GM06990 (cell line): ENCODE data around the gene YTHDF1.

ENCODE experiments used
- DNase-seq: peaks from one replicate; pipeline ENCODE4 v3.0.0-alpha.2; 2011; ENCODE audit not compliant: insufficient read length; ENCODE audit errors: extremely low read depth
- H3K27me3 ChIP-seq: replicated peaks from 2 replicates; pipeline ENCODE4 v1.6.0; 2011; ENCODE audit warnings: low read length; ENCODE audit not compliant: control insufficient read depth, insufficient read depth
- H3K36me3 ChIP-seq: 2 replicates; pipeline ENCODE4 v1.5.1; 2011; ENCODE audit warnings: low read length; ENCODE audit not compliant: control insufficient read depth, insufficient read depth
- H3K4me3 ChIP-seq: replicated peaks from 2 replicates; pipeline ENCODE4 v1.5.1; 2011; ENCODE audit warnings: low read depth, mild to moderate bottlenecking, control low read depth, low read length
- TF ChIP-seq, protein P1 (sequence below): IDR thresholded peaks from 2 replicates; pipeline ENCODE4 v1.5.1; 2011; ENCODE audit warnings: low read length, control low read depth, mild to moderate bottlenecking, inconsistent platforms; ENCODE audit not compliant: insufficient read depth, poor library complexity, severe bottlenecking

Gene YTHDF1

DNA sequence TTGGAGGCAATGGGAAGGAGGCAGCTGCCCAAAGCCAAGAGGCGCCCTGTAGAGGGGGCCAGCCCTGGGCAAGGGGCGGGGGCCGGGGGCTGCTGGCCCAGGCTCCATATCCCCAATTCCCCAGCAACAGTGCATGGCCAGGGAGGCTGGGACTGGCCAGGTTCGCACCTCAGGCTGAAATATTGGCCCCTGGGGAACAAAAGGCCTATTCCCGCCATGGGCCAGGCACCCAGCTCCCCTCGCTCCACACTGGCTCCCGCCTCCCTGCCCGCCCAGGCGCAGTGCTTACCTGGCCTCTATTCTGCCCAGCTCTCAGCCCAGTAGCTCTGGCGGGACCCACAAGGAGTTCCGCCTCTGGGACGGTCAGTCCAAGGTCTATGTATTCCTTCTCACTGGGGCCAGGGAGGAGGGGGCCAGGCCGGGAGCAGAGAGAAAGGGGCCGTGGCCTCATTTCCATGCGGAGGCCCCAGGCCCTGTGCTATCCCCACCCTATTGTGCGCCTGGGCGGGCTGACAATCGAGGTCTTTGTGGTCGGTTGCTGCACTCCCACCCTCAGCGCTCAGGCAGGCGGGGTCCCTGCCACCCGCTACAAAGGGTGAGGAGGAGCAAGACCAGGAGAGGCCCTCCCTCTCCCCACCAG lies 42.3 kb downstream of the YTHDF1 start:
- DNase-seq = no peak
- H3K27me3 ChIP-seq = peaks cover 2% of the 10 kb centered on the region; the same call in 1 of the 2 replicates
- TF ChIP-seq, protein P1, sequence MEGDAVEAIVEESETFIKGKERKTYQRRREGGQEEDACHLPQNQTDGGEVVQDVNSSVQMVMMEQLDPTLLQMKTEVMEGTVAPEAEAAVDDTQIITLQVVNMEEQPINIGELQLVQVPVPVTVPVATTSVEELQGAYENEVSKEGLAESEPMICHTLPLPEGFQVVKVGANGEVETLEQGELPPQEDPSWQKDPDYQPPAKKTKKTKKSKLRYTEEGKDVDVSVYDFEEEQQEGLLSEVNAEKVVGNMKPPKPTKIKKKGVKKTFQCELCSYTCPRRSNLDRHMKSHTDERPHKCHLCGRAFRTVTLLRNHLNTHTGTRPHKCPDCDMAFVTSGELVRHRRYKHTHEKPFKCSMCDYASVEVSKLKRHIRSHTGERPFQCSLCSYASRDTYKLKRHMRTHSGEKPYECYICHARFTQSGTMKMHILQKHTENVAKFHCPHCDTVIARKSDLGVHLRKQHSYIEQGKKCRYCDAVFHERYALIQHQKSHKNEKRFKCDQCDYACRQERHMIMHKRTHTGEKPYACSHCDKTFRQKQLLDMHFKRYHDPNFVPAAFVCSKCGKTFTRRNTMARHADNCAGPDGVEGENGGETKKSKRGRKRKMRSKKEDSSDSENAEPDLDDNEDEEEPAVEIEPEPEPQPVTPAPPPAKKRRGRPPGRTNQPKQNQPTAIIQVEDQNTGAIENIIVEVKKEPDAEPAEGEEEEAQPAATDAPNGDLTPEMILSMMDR = no peak
- H3K4me3 ChIP-seq = no peak overlapping the region
- no peaks in the 10 kb centered on the region for H3K36me3 ChIP-seq

DNA sequence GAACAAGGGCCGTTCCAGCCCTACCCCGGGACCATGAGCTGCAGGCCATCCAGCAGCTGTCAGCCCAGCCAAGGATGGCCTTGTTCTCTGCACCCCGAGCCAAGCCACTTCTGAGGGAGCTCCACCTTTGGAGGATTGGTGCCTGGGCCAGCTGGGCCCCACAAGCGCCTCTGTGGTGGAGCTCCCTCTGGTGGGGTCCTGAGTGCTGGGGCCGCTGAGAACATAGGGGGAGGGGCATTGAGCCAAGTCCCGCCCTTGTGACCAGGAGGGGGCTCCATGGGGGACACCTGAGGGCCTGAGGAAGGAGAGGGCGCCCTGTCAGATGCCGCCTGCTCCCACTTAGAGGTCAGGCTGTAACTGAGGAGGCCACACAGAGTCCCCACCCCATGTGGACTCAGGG lies 43.2 kb downstream of the YTHDF1 start:
- H3K27me3 ChIP-seq = peaks cover 2% of the 10 kb centered on the region; the same call in 1 of the 2 replicates
- H3K36me3 ChIP-seq = no peaks in the 10 kb centered on the region
- TF ChIP-seq, protein P1 = peak; percentile 42
- DNase-seq = no peak
- H3K4me3 ChIP-seq = no peak overlapping the region

DNA sequence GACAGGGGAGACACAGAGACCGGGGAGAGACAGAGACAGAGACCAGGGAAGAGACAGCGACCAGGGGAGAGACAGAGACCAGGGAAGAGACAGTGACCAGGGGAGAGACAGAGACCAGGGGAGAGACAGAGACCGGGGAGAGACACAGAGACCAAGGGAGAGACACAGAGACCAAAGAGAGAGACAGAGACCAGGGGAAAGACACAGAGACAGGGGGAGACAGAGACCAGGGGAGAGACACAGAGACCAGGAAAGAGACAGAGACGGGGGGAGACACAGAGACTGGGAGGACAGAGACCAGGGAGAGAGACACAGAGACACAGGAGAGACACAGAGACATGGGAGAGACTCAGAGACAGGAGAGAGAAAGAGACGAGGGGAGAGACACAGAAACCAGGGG lies 43.9 kb downstream of the YTHDF1 start:
- no peak for DNase-seq
- TF ChIP-seq, protein P1 = no peak
- Histone ChIP-seq H3K36me3 (no peaks in the 10 kb centered on the region), H3K27me3 (peaks cover 2% of the 10 kb centered on the region; the same call in 1 of the 2 replicates), H3K4me3 (no peak overlapping the region)

DNA sequence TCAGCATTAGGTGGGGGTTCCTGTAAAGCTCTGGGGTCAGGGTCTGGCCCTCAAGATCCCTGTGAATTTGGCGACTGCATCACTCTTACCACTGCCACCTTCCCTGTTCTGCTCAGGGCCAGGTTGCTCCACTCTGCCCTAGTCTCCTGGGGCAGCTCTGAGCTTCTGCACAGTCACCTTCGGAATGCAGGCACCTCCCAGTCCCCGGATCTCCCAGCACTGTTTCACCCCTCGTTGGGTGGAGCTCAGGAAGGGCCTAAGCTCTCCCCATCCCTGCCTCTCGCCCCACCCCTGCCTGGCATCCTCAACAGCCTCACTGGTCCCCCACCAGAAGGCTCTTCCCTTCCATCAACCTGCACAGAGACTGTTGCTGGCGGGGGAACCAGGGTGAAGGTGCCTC lies 46.2 kb downstream of the YTHDF1 start:
- Histone ChIP-seq H3K27me3 (no peaks in the 10 kb centered on the region; the same call in 1 of the 2 replicates), H3K4me3 (no peak overlapping the region), H3K36me3 (no peaks in the 10 kb centered on the region)
- TF ChIP-seq, protein P1 = no peak
- no peak for DNase-seq

DNA sequence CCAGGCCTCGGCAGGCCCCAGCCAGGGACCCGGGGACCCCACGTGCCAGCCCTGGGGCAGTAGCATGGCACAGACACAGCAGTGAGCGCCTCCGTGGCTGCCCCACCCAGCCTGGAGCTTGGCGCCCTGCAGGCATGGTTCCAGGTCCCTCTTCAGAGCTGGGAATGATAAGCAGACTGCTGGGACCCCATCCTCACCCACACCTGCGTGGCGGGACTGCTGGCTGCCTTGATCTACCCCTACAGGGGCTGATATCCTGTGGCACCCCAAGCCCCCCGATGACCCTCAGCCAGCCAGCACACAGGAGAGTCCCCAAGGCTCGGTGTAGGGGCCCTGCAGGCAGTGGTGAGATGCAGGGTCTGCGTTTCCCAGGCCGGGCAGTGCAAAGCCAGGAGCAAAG lies 47.1 kb downstream of the YTHDF1 start:
- H3K27me3 ChIP-seq = no peaks in the 10 kb centered on the region; the same call in 1 of the 2 replicates
- TF ChIP-seq, protein P1 = no peak

More for the DNA sequence above, 47.1 kb downstream of the YTHDF1 start:
- Histone ChIP-seq H3K36me3 (no peaks in the 10 kb centered on the region), H3K4me3 (no peak overlapping the region)
- DNase-seq = no peak
